Measurements from ENCODE around the gene SCAF4. TPM values are rescaled to one million over a fixed set of nuclear protein-coding genes. Genes with fewer than 3 reads are reported as not detected.

SCAF4 gene
- total and polyA plus RNA-seq, 10 donors, result 10.1 to 48.4 (median 34.1) TPM

DNA sequence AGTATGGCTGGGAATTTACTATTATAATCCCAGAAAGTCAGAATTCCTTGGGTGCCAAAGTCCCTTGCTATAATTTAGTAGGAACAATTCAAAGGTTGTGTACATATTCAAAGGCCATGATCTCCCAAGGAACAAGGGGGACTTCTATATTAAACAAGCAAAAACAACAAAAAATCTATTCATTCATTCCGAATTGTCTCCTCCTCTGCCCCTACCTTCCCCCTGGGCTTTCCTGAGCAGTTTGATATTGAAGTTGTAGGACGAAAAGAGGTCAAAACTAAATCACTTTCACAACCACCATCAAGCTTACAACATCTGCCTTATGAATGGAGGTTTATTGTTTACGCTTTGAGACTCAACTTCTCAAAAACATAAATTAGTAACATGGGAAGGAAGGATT is 107.7 kb downstream of the SCAF4 start:
- Histone ChIP-seq H3K4me3 (no peak overlapping the region), H3K9me3 (peaks cover 0 to 6% (median 0%) of the 10 kb centered on the region in 8 donors), H3K27me3 (replicated peaks in 1 of 7) (no peaks in the 10 kb centered on the region), H3K4me1 (no peaks in the 10 kb centered on the region), H3K36me3 (no peaks in the 10 kb centered on the region), H3K27ac (no peak overlapping the region)
- no peak for DNase-seq
- WGBS, 5 donors, result 77 to 94% (median 86%) methylated on average over 3 of the region's 3 CpGs
- intact Hi-C loops (cut with DNase I; ENCODE audit: low total_unique reads), result no loop called here
- TF ChIP-seq POLR2A (IDR thresholded peaks at IDR 0.05), result no peak
- no peak for TF ChIP-seq POLR2AphosphoS5 (IDR thresholded peaks at IDR 0.05)

DNA sequence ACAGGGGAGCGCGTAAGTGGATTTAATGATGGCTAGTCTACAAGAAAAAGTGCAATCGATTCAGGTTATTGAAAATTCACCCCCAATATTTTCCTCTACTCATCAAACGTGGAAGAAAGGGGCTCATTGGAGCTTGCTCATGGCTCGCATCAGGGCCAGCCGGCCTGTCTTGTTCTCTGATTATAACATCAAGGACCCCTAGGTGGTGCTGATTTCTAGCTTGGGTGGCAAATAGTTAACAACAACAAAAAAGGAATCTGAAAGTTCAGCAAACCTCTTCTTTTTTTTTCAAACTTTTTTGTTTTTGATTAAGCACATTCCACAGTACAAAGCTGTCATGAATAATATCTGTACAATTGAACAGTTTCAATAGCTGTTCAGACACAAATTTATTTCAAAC is 108.3 kb downstream of the SCAF4 start:
- H3K27ac ChIP-seq, result no peak overlapping the region
- TF ChIP-seq POLR2AphosphoS5 (IDR thresholded peaks at IDR 0.05) (no peak), POLR2A (IDR thresholded peaks at IDR 0.05) (no peak)
- TF ChIP-seq, protein P1, sequence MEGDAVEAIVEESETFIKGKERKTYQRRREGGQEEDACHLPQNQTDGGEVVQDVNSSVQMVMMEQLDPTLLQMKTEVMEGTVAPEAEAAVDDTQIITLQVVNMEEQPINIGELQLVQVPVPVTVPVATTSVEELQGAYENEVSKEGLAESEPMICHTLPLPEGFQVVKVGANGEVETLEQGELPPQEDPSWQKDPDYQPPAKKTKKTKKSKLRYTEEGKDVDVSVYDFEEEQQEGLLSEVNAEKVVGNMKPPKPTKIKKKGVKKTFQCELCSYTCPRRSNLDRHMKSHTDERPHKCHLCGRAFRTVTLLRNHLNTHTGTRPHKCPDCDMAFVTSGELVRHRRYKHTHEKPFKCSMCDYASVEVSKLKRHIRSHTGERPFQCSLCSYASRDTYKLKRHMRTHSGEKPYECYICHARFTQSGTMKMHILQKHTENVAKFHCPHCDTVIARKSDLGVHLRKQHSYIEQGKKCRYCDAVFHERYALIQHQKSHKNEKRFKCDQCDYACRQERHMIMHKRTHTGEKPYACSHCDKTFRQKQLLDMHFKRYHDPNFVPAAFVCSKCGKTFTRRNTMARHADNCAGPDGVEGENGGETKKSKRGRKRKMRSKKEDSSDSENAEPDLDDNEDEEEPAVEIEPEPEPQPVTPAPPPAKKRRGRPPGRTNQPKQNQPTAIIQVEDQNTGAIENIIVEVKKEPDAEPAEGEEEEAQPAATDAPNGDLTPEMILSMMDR (IDR thresholded peaks at IDR 0.05 in 8 of 11, conservative IDR thresholded peaks at IDR 0.05 in 3 of 11), result no peak
- H3K9me3 ChIP-seq, result peaks cover 0 to 11% (median 0%) of the 10 kb centered on the region in 8 donors
- H3K27me3 ChIP-seq (replicated peaks in 1 of 7), result no peaks in the 10 kb centered on the region
- WGBS, 5 donors, result 81 to 89% (median 85%) methylated on average over 6 of the region's 6 CpGs
- no peak for DNase-seq
- no peaks in the 10 kb centered on the region for H3K4me1 ChIP-seq
- H3K36me3 ChIP-seq, result no peaks in the 10 kb centered on the region
- intact Hi-C loops (cut with DNase I; ENCODE audit: low total_unique reads), result no loop called here
- no peak overlapping the region for H3K4me3 ChIP-seq

DNA sequence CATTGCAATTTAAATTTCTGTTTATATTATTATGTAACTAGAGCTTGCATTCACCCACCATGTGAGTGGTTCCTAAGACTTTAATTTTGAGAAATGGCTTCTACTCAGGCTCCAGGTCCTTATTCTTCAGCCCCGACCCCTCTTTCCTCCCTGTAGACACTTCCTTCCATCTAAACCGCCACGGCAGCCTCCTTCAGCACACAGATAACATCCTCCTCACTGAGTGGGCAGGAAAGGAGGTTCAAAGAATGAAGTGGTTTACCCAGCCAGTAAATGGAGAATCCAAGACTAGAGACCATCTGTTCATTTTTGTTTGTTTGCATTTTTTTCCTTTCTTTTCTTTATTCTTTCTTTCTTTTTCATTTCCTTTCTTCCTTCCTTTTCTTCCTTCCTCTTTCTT is 109.5 kb downstream of the SCAF4 start:
- H3K4me3 ChIP-seq, result no peak overlapping the region
- intact Hi-C loops (cut with DNase I; ENCODE audit: low total_unique reads), result no loop called here
- H3K36me3 ChIP-seq, result no peaks in the 10 kb centered on the region
- TF ChIP-seq POLR2AphosphoS5 (IDR thresholded peaks at IDR 0.05) (no peak), POLR2A (IDR thresholded peaks at IDR 0.05) (no peak)
- TF ChIP-seq, protein P1 (IDR thresholded peaks at IDR 0.05 in 8 of 11, conservative IDR thresholded peaks at IDR 0.05 in 3 of 11), result no peak
- H3K27ac ChIP-seq, result no peak overlapping the region
- H3K9me3 ChIP-seq, result peaks cover 0 to 12% (median 0%) of the 10 kb centered on the region in 8 donors
- 20 to 29% (median 24%) methylated on average over 3 of the region's 3 CpGs for WGBS, 5 donors
- H3K27me3 ChIP-seq (replicated peaks in 1 of 7), result no peaks in the 10 kb centered on the region
- no peaks in the 10 kb centered on the region for H3K4me1 ChIP-seq
- no peak for DNase-seq

Small RNA genes lying within 50 kb of the gene (small RNA-seq; reads per million reads assigned to genes)
- 0 reads per million in 4 donors for gene RF01241

Other genes with a start within 250 kb of the SCAF4 start
- gene SOD1, start 72.4 kb downstream of the SCAF4 start, total RNA-seq, result 100 to 1,000 TPM in 5 of 7 donors, 10 to 100 TPM in 2; 81.9 to 142 (median 126) TPM
- 100 to 1,000 TPM; 192 to 255 (median 241) TPM for gene SOD1, start 72.4 kb downstream of the SCAF4 start, polyA plus RNA-seq
- gene HUNK, start 140.9 kb upstream of the SCAF4 start, total RNA-seq, result under 1 TPM in 5 of 7 donors, not detected in 2; 0.09 to 0.41 (median 0.14) TPM
- gene HUNK, start 140.9 kb upstream of the SCAF4 start, polyA plus RNA-seq, result under 1 TPM in 2 of 3 donors, not detected in 1; 0.06 to 0.16 TPM